ENCODE results near the gene BBS1.
"Not testable (repeated sequence)": the region's sequence is repeated elsewhere in the genome, so short reads cannot be mapped to it uniquely, and the experiment has no call there.

Gene BBS1

GRCh38 chr11:66579017-66579606, 68.7 kb downstream of the BBS1 start:
- peak; percentile 92 for DNase-seq (ENCODE audit: low spot score)

GRCh38 chr11:66580803-66581202, 70.4 kb downstream of the BBS1 start:
- DNase-seq (ENCODE audit: low spot score) = no peak

GRCh38 chr11:66581261-66581660, 70.8 kb downstream of the BBS1 start:
- no peak for DNase-seq (ENCODE audit: low spot score)

GRCh38 chr11:66582565-66583147, 72.2 kb downstream of the BBS1 start:
- not testable (repeated sequence) for DNase-seq (ENCODE audit: low spot score)

Measured in iPS-NIHi11 (cell line).